Measurements from ENCODE around the gene SAMD4A.

The SAMD4A gene

GRCh38 chr14:54769951-54770863, 203.3 kb downstream of the SAMD4A start:
- DNase-seq, result no peak

DNA sequence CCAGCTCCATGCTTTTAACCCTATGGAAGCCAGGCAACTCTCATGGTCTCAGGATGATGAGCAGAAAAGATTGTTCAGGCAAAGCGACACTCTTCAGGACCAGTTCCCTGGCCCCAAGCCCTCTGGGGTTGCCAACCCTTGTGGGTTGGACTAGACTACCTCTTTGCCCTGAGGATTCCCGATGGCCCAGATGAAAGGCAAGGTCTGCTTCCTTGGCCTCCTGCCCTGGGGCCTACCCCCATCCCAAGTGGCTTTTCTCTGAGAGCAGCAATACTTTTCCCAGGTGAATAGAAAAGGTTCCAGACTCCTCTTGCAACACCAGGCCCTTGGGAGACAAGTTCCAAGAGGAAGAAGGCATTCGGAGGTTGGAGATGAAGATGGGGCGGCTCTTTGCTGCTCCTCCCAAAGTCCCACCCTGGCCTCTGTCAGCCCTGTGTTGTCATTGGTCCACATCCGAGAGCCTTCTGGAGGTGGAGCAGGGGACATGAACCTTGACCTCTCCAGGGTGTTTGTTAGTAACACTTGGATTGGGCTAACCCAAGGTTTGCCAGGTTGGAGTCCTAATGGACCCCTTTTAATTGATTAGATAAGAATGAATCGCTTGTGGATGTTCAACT, 204.6 kb downstream of the SAMD4A start:
- no peak for DNase-seq

- DNase-seq, result no peak
Observed at GRCh38 chr14:54772451-54772881, 205.5 kb downstream of the SAMD4A start.

DNA sequence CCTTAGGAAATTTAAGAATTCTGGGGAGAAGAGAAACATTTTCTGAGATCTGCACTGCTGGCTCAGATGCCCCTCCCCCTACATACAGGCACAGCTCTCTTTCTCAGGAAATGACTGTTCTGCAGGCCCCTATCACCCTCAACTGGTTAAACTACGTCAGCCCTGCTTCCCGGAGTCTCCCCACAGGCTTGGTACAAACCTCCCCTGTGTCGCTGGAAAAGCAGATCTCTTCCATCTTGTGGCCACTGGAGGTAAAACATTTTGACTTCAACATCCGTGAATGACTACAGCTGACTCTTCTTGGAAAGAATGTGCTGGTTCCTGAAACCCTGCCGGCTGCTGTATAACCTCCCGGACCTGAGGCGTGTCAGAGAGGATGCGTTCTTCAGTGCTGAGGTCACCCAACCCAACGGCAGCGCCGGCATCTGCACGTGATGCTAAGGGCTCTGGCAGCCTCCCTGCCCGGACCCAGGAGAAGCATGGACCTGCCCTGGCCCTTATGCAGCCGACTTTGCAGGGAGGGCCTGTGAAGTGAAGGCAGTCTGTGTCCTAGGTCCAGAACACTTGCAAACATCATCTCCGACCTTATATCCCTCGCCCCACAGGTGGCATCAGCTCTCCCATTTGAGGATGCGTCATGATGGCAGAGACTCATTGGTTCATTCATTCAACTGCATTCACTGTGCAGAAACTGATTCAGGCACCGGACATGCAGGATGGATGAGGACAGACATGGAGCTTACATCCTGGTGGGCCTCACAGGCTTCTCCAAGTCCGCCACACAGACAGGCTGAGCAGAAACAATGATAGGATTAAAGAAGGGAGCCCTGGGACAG, 206.5 kb downstream of the SAMD4A start:
- DNase-seq, result peak; percentile 49

DNA sequence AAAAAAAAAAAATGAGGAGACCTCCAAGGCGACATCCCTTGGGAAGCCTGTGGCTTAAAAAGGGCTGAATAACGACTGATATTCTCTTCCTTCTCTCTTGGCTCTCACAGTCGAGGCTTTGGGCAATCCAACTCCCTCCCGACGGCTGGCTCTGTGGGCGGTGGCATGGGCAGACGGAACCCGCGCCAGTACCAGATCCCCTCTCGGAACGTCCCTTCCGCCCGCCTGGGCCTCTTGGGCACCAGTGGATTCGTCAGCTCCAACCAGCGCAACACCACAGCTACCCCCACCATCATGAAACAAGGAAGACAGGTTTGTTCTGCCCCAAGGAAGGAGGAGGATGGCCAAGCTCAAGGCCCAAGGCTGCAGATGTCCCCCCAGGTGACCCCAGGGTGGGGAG, 207.9 kb downstream of the SAMD4A start:
- DNase-seq, result no peak

DNA sequence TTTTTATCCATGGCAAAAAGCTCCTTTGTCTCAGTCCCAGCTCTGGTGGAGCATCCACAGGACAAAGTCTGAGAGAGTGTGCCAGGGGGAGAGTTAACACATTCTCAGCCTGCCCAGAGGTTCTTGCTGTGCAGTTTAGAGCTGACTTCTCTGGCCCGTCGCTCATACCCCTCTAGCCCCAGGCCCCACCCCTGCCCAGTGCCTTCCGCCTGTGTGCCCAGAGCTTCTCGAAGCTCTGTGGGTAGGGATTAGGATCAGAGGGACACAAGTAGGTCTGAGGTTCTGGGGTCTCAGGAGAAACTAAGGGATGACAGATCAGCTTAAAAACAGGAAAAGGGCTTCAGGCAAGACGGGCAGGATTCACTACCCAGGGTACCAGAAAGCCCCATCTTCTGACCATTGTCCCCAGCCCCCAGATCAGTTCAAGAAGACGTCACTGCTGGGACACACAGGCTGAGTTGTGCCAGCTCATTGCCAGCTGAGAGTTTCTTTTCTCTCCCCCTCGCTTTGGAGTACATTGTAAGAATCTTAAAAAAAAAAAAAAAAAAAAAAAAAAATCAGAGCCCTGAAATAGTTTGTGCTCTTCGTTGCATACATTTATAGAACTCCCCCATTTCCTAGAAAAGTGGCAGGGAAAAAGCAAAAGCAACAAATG, 208.7 kb downstream of the SAMD4A start:
- no peak for DNase-seq

GRCh38 chr14:54776361-54777001, 209.6 kb downstream of the SAMD4A start:
- DNase-seq, result peak; percentile 79

DNA sequence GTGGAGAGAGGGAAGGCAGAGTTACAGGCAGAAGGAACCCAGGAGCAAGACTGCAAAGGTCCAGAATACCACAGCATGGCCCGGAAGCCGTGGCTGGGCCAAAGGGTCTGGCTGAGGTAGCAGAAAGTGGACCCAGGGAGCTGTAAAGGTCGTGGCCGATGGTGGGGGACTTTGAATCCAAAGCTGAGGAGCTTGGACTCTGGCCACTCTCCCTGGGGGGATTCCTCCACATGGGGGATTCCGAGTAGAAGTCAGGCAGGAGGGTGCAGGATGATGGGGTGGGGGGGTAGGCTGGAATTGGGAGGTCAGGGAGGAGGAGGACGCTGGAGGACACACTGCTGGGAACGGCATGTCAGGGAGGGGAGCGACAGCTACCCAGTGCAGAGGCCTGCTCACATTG, 210.5 kb downstream of the SAMD4A start:
- DNase-seq, result no peak

DNA sequence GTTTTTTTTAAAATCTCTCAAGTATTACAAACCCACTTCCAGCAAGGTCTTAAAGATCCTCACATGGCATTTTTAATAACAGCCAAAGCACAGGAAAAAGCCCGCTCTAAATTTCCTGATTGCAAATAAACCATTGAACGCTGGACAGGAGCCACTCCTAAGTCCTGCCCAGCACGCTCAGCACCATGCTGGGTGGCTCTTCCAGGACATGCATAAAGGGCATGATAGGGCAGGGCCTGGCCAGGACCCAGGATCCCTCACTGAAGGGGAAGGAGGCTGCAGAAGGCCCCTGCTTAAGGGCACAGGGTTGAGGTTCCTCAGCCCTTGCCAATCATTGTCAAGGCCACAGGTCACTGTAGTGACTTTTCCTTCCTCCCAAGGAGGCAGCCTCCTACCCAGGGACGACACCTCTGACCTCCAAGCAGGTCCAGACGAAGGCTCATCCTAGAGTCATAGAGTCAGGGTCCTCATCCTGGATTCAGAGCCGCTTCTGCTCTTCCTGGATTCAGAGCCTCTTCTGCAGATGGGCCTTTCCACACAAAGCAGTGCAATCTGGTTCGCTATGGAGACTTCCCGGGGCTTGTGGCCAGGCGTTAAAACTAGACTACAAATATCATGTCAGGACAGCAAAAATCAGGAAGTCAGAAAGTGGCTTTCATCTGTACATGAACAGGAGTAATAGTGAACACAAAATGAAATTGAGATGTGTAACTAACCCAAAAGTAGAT, 211.9 kb downstream of the SAMD4A start:
- DNase-seq, result no peak

DNA sequence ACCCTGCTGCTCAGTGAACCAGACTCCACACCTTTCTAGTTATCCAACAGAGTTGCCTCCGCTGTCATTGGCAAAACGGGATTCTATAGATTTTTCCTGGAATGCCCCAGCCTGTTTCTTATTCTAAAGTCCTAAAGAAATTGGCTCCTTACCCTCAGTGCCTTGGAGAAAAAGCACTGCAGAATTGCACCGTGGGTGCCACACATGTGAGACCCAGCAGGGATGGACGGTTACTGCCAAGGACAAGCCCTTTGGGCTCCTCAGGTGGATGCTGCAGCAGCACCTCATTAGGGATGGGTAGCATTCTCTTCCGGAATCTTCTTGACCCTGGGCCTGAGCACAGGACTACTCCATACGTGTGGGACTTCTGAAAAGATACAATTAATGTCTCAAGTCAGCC, 214.2 kb downstream of the SAMD4A start:
- no peak for DNase-seq

DNA sequence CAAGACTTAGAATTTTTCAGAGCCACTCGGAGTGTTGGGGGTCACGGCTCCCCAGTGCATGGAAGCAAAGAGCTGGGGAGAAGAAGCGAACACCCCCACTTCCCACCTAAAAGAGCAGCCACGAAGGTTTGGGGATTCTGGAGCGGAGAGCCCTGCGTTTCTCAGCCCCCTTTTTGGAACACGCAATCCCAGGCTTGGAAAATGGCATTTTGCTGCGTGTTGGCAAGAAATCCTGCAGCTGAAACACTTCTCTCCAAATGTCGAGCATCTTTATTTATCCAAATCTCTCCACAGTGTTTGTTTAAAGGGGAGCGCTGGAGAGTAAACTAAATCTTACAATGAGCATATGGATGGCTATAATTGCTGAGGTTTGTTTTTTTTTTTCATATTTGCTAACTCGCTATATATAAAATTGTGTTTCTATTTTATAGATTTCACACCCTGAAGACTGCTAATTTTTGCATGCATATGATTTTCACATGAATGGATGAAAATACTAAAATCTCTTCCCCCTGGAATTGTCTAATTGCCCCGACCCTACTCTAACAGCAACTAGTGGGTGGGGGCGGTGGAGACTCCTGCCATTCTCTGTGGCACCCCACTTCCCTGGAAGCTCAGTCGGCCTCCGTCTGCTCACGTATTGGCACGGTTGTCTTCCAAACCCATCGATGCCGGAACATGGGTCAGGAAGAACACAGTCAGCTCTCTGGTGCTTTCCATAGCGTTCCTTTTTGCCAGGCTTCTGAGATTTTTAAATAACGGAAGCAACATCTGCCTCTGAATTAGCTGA, 215.2 kb downstream of the SAMD4A start:
- DNase-seq, result no peak

DNA sequence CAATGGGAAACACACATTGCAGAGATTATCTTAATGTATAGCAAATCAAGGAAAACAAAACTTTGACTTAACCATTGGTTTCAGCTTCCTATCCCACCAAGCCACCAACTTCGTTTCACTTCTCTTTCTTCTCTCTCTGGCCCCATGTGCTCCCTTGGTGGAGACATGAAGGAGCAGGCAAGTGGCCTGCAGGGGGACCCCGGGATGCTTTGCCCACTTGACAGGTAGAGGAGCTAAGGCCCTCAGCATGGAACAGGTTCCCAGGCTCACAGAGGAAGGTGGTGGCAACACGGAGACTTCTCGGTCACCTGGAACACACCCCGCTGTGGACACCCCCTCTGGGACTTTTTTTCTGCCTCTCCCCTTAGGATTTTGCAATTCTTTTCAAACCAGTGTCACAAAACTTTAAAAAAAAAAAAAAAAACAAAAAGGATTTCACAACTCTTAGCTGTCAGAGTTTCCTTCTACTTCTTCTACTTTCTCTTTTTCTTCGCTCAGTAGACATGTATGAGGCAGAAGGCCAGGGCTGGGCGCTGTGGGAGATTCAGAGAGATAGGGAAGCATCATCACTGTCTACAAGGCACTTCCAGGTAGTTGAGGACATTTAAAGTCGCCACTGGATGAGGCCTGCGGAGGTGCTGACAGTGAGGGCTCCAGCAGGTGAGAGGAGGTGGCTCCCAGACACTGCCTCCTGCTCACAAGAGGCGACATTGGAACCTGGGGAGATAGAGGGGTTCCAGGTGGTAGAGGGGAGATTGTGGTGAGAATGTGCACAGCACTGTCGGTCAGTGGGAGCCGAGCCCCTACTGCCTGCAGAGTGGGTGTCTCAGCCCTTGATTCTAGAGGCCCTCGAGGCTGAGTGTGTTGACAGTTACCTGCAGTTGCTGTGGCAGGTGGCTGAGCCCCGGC, 216.1 kb downstream of the SAMD4A start:
- DNase-seq, result peak; percentile 83

GRCh38 chr14:54783660-54784015, 216.7 kb downstream of the SAMD4A start:
- no peak for DNase-seq

DNA sequence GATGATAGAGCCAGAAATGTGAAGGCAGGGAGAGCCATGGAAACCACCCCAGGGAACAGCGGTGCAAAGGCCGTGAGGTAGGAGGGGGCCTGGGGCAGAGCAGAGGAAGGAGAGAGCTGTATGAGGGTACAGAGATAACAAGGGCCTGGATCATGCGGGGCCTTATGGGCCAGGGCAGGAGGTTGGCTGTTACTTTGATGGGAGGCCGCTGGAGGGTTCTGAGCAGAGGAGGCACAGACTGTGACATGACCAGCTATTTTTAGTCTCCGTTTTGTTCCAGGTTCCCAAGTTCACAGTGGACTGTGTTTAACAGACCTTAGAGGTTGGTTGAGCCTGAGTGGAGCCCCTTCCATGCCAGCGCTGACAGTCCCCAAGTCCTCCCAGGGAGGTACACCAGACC, 217.1 kb downstream of the SAMD4A start:
- no peak for DNase-seq

- no peak for DNase-seq
Observed at GRCh38 chr14:54784657-54785056, 217.7 kb downstream of the SAMD4A start.

DNA sequence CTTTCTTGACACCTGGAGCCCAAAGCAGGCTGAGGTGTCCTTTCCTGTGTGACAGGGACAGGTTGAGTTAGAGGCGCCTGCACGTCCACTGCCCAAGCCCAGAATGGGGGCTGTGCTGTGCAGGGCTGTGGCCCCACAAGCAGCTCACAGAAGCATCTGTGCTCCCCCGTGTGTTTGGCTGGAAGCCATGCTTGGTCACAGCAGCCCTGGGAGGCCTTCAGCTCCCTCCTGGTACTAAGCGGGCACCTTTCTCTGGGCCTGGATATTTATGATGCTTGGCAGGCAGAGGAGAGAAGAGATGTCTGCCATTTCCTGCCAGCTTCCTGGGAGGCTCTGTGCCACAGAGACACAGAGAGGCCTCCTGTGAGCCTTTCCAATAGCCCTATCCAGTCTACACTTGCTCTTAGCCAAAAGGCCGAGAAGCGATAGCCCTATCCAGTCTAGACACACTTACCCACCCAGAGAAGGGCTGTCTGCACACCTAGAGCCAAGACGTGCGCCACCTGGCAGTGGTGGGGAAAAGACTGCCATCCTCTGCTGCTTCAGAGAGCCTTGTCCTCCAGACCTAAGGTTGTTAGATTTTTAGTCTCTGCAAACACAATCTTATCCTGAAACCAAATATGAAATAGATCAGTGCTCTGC, 218.3 kb downstream of the SAMD4A start:
- no peak for DNase-seq

- DNase-seq, result no peak
Observed at GRCh38 chr14:54785778-54786770, 219.1 kb downstream of the SAMD4A start.

DNA sequence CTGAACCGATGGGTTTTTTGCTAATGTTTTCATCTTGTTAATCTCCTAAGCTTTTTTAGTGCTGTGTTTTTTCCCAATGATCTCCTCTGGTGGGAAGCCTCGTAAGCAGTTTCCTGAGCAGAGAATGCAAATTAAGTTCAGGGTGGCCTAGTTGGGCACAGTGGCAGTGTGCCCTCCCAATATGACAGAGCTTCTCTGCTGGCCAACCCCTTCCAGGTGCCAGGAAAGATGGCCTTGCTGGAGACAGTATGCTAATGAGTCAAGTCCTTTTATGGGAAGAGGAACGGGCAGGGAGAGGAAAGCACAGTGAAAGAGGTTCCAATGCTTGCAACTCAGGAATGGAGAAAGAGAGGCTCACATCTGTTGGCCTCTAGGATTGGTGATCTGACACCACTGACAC, 219.9 kb downstream of the SAMD4A start:
- no peak for DNase-seq

All from RPMI8226 (cell line).